Measurements from ENCODE around the gene TAGLN.

Gene TAGLN

GRCh38 chr11:117192401-117192875 lies 6.7 kb upstream of the TAGLN start:
- no peak for DNase-seq (ENCODE audit: low read depth)
- no peak overlapping the region for H3K4me3 ChIP-seq (ENCODE audit: low read length)
- TF ChIP-seq CTCF (conservative IDR thresholded peaks at IDR 0.05; ENCODE audit: low read depth, low read length), result no peak

- no peak for TF ChIP-seq CTCF (conservative IDR thresholded peaks at IDR 0.05; ENCODE audit: low read depth, low read length)
- DNase-seq (ENCODE audit: low read depth), result no peak
- no peak overlapping the region for H3K4me3 ChIP-seq (ENCODE audit: low read length)
Observed at GRCh38 chr11:117193130-117194020, 5.8 kb upstream of the TAGLN start.

DNA sequence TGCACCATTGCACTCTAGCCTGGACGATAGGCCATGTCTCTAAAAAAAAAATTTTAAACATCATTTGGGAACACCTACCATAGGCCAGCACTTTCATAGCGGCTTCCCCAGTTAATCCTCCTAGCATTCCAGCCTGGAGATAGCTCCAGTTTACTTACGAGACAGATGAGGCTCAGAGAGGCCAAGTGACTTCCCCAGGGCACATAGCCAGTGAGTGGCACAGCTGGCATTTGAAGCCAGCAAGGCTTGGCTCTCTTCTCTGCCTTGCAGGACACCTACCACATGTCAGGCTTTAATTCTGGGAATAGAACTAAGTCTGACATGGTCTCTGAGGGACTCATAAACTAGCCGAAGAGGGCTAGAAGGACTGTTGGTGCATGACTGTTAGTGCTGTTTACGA lies 4.9 kb upstream of the TAGLN start:
- no peak for TF ChIP-seq CTCF (conservative IDR thresholded peaks at IDR 0.05; ENCODE audit: low read depth, low read length)
- no peak overlapping the region for H3K4me3 ChIP-seq (ENCODE audit: low read length)
- DNase-seq (ENCODE audit: low read depth), result no peak

- H3K4me3 ChIP-seq (ENCODE audit: low read length), result no peak overlapping the region
- no peak for DNase-seq (ENCODE audit: low read depth)
- no peak for TF ChIP-seq CTCF (conservative IDR thresholded peaks at IDR 0.05; ENCODE audit: low read depth, low read length)
Observed at GRCh38 chr11:117195258-117195657, 3.9 kb upstream of the TAGLN start.

GRCh38 chr11:117195761-117196160 lies 3.4 kb upstream of the TAGLN start:
- DNase-seq (ENCODE audit: low read depth), result no peak
- no peak for TF ChIP-seq CTCF (conservative IDR thresholded peaks at IDR 0.05; ENCODE audit: low read depth, low read length)

GRCh38 chr11:117197006-117197405 lies 2.2 kb upstream of the TAGLN start:
- H3K4me3 ChIP-seq (ENCODE audit: low read length), result no peak overlapping the region
- no peak for DNase-seq (ENCODE audit: low read depth)
- TF ChIP-seq CTCF (conservative IDR thresholded peaks at IDR 0.05; ENCODE audit: low read depth, low read length), result no peak

More at GRCh38 chr11:117195761-117196160, 3.4 kb upstream of the TAGLN start:
- no peak overlapping the region for H3K4me3 ChIP-seq (ENCODE audit: low read length)
